Endometrial microvascular endothelial cells (primary cell): ENCODE measurements around the gene CDIP1. TPM values are rescaled to one million over a fixed set of nuclear protein-coding genes. Genes with fewer than 3 reads are reported as not detected.

ENCODE experiments used
- in situ Hi-C: cut with HindIII; loops from 2 replicates; pipeline ENCODE4 v1.10.0; 2017; ENCODE audit warnings: low sequenced_read_pairs, low pct_unique_long_range_greater_than_20kb; ENCODE audit errors: inconsistent ontology term
- total RNA-seq: library from RNA; depleted of rRNA; stranded (reverse); fragments of >200 nt; gene quantifications from one replicate; pipeline ENCODE4 v1.2.3, GENCODE V29; 2015; ENCODE audit errors: inconsistent ontology term

CDIP1 gene
- total RNA-seq, 1 donor from 2014 or later = 14.3 TPM

GRCh38 chr16:4500272-4500671, 38.3 kb downstream of the CDIP1 start:
- in situ Hi-C loops = loop anchor here (10.0 kb wide), 1 partner anchor 45 kb away; no protein-coding TSS in a partner anchor

GRCh38 chr16:4499196-4499555, 39.4 kb downstream of the CDIP1 start:
- in situ Hi-C loops = no loop called here

DNA sequence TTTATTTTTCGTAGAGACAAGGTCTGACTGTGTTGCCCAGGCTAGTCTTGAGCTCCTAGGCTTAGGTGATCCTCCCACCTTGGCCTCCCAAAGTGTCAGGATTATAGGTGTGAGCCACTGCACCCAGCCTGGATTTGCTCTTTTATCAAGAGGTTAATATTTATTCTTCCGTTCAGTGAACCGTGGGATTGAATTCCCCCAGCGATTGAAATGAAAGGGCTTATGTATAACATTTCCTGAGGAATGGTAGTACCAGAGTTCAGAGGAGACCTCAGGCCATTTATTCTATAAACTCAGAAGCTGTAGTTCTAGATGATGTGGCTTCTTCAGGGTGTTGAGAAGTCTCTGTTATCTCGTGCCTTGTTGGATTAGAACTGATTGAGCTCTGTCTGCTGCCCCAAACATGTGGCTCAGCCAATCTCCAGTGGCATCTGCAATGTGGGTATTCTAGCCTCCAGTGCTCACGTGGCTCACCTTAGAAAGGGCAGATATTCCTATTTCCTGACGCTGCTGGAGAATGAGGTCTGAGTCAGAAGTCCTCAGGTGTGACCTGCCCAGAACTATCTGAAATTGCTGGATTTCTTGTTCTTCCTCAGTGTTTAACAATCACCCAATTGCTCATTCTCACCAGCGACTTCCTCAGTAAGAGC, 39.9 kb downstream of the CDIP1 start:
- in situ Hi-C loops = no loop called here

GRCh38 chr16:4496305-4496704, 42.3 kb downstream of the CDIP1 start:
- in situ Hi-C loops = no loop called here

- in situ Hi-C loops = no loop called here
These were observed 42.8 kb downstream of the CDIP1 start for GRCh38 chr16:4495766-4496165.

- in situ Hi-C loops = no loop called here
These were observed 43.7 kb downstream of the CDIP1 start for GRCh38 chr16:4494746-4495490.

- in situ Hi-C loops = no loop called here
These were observed 46.7 kb downstream of the CDIP1 start for GRCh38 chr16:4491898-4492297.

- in situ Hi-C loops = no loop called here
These were observed 49.5 kb downstream of the CDIP1 start for GRCh38 chr16:4489030-4489429.

GRCh38 chr16:4488499-4488967, 50.0 kb downstream of the CDIP1 start:
- in situ Hi-C loops = no loop called here

GRCh38 chr16:4487955-4488498, 50.5 kb downstream of the CDIP1 start:
- in situ Hi-C loops = no loop called here

- in situ Hi-C loops = no loop called here
These were observed 52.3 kb downstream of the CDIP1 start for GRCh38 chr16:4486126-4486893.

GRCh38 chr16:4481963-4482362, 56.6 kb downstream of the CDIP1 start:
- in situ Hi-C loops = no loop called here

- in situ Hi-C loops = no loop called here
These were observed 57.0 kb downstream of the CDIP1 start for GRCh38 chr16:4481526-4481925.

DNA sequence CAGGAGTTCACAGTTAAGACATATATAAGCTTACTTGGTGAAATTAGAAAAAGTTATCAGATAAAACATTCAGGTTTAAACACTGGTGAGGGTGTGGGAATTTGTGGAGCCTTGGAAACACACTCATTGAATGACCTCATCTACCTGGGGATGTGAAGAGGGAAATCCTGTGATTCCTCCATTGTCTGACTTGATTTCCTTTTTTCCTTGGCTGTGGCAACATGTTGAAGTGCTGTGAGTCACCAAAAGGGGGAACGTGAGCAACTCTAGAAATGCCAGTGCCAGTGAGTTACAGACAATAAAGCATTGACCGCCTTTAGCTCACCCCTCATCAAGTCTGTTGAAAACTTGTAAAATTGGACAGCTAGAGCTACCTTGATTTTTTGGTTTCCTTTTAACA, 60.6 kb downstream of the CDIP1 start:
- in situ Hi-C loops = no loop called here

- in situ Hi-C loops = no loop called here
These were observed 62.4 kb downstream of the CDIP1 start, which contains the start of gene HMOX2 for GRCh38 chr16:4475880-4476788. Gene HMOX2, plus strand, starts transcription at chr16:4476398. Its CDS starts 29,127 bp downstream, at chr16:4505525.

GRCh38 chr16:4474192-4474961, 64.2 kb downstream of the CDIP1 start, which contains the start of gene NMRAL1:
Gene NMRAL1, minus strand, starts transcription at chr16:4474625. Its CDS starts 493 bp downstream, at chr16:4474132.
- in situ Hi-C loops = no loop called here

DNA sequence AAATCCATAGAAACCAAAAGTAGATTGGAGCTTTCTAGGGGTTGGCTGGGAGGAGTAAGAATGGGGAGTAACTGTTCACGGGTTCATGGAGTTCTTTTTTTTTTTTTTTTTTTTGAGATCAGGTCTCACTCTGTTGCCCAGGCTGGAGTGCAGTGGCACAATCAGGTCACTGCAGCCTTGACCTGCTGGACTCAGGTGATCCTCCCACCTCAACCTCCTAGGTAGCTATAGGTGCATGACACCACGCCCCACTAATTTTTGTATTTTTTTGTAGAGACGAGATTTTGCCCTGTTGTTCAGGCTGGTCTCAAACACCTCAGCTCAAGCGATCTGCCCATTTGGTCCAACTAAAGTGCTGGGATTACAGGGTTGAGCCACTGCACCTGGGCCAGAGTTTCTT, 65.7 kb downstream of the CDIP1 start:
- in situ Hi-C loops = no loop called here

GRCh38 chr16:4471869-4472268, 66.7 kb downstream of the CDIP1 start:
- in situ Hi-C loops = no loop called here
